Epithelial cell of proximal tubule (primary cell): Measurements from ENCODE around the gene PSME2. TPM values are rescaled to one million over a fixed set of nuclear protein-coding genes. Genes with fewer than 3 reads are reported as not detected.

ENCODE experiments used
- DNase-seq: peaks from one replicate; pipeline ENCODE4 v3.0.0-alpha.2; 2011; ENCODE audit warnings: low read depth
- H3K4me3 ChIP-seq: 2 replicates; pipeline ENCODE4 v1.5.1; 2011; ENCODE audit warnings: low read depth, mild to moderate bottlenecking, low read length
- total RNA-seq: library from RNA; depleted of rRNA; stranded (reverse); fragments of >200 nt; gene quantifications from 2 replicates; pipeline ENCODE4 v1.2.3, GENCODE V29; 2015
- TF ChIP-seq, protein P1 (sequence below): conservative IDR thresholded peaks from 2 replicates; pipeline ENCODE4 v1.5.1; 2012; ENCODE audit warnings: low read depth, mild to moderate bottlenecking, low read length

Gene PSME2
- total RNA-seq, 1 donor from 2014 or later: 156 TPM

DNA sequence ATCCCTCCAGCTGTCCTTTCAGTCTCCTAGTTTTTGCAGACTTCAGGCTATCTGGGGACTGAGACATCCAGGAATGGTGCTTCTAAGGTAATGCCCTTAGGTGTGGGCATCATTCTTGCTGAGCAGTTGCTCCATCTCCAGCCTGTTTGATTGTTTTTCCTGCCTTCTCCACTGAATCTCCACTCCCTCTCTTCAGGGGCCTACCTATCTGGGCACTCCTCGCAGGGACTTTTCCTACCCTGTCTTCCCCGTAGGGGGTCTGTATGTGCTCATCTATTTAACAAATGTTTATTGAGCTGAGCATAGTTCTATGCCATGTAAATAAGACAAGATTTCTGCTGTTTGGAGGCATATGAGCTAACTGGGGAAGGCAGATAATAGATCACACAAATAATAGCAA, 13.4 kb downstream of the PSME2 start:
- no peak for DNase-seq
- TF ChIP-seq, protein P1, sequence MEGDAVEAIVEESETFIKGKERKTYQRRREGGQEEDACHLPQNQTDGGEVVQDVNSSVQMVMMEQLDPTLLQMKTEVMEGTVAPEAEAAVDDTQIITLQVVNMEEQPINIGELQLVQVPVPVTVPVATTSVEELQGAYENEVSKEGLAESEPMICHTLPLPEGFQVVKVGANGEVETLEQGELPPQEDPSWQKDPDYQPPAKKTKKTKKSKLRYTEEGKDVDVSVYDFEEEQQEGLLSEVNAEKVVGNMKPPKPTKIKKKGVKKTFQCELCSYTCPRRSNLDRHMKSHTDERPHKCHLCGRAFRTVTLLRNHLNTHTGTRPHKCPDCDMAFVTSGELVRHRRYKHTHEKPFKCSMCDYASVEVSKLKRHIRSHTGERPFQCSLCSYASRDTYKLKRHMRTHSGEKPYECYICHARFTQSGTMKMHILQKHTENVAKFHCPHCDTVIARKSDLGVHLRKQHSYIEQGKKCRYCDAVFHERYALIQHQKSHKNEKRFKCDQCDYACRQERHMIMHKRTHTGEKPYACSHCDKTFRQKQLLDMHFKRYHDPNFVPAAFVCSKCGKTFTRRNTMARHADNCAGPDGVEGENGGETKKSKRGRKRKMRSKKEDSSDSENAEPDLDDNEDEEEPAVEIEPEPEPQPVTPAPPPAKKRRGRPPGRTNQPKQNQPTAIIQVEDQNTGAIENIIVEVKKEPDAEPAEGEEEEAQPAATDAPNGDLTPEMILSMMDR: no peak
- no peak overlapping the region for H3K4me3 ChIP-seq

DNA sequence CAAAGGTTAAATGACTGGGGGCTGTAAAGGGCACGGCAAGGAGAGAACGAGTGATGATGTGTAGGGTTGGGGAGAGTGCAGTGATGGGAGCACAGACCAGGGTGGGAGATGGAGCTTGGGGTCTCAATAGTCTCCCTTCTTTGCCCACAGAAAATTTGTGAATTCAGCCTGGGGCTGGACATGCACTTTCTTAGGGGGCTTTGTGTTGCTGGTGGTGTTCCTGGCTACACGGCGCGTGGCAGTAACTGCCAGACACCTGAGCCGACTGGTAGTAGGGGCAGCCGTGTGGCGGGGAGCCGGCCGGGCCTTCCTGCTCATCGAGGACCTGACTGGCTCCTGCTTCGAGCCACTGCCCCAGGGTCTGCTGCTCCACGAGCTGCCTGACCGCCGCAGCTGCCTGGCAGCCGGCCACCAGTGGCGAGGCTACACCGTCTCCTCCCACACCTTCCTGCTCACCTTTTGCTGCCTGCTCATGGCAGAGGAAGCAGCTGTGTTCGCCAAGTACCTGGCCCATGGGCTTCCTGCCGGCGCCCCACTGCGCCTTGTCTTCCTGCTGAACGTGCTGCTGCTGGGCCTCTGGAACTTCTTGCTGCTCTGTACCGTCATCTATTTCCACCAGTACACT, 14.2 kb downstream of the PSME2 start:
- TF ChIP-seq, protein P1: no peak
- no peak for DNase-seq
- H3K4me3 ChIP-seq: no peak overlapping the region

DNA sequence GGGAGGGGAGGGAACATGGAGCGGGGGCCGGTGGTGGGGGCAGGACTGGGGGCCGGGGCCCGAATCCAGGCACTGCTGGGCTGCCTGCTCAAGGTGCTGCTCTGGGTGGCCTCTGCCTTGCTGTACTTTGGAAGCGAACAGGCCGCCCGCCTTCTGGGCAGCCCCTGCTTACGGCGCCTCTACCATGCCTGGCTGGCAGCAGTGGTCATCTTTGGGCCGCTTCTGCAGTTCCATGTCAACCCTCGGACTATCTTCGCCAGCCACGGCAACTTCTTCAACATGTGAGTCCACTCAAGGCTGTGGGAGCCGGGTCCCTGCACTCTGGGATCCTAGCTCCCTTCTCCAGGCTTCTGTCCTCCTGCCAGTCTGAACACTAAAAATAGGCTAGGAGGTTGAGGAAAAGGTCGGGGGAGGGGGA, 14.9 kb downstream of the PSME2 start:
- no peak overlapping the region for H3K4me3 ChIP-seq
- TF ChIP-seq, protein P1: no peak
- no peak for DNase-seq

DNA sequence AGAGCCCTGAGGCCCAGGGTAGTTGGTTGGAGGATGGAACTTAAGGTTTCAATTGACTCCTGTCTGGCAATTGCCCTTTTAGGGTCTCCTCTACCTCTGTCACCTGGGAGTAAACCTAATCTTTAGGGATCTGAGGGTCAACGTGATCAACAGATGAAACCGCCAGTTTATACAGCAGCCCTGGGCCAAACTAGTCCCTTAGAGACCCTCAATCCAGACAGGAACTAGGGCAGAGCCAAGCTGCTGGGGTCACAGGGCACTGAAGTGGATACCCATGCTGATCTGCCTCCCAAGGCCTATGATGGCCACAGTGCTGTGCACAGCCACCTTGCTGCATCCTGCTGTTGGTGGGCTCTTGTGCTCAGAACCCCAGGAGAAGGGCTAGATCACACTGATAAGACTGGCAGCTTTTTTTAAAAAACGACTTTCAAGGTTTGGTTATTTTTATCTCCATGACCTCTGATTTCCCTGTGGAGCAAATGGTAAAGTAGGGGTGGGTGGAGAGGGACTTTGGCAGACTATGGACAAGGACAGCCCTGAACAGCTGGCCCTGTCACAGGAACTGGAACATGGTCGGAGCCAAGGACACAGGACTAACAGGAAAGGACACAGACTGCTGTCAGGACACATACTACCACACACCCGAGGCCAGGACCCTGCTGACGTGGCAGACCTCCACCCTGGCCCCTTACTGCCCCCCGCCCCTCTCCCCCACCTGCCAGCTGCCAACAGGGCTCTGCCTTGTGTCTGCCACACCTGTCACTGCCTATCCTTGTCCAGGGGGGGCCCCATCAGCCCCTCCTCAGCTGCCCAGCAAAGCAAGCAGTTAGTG, 15.5 kb downstream of the PSME2 start:
- no peak overlapping the region for H3K4me3 ChIP-seq
- no peak for DNase-seq
- TF ChIP-seq, protein P1: no peak

DNA sequence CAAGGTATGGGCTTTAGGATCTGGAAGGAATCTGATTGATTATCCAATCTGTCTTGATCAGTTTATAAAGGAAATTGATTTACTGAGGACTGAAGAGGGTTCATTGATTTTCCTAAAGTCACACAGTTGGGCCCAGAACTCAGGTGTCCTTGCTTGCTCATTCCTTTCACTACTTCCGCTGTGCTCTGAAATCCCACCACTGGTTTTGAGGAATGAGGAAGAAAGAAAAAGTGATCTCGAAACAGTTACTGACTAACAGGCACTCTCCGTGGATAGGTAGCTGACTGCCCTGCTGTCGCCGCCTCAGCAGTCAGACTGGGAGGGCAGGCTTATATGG, 16.1 kb downstream of the PSME2 start, which contains the start of gene FITM1:
Gene FITM1, plus strand, starts transcription at position 280 of the 337 bp plus-strand sequence. CDS start 905 bp downstream, outside the sequence.
- H3K4me3 ChIP-seq: no peak within 1 kb of the TSS
- TF ChIP-seq, protein P1: no peak
- DNase-seq: no peak

DNA sequence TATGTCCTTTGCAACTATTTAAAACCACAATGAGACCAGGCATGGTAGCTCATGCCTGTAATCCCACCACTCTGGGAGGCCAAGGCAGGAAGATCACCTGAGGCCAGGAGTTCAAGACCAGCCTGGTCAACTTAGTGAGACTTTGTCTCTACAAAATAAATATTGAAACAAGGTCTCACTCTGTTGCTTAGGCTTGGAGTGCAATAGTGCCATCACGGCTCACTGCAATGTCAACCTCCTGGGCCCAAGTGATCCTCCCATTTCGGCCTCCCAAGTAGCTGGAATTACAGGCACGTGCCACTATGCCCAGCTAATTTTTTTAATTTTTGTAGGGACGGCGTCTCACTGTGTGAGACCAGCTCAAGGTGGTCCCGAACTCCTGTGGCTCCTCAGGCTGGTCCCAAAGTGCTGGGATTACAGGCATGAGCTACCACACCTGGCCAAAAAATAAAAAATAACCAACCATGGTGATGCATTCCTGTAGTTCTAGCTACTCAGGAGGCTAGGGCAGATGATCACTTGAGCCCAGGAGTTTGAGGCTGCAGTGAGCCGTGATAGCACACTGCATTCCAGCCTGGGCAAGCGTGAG, 16.9 kb downstream of the PSME2 start:
- no peak for DNase-seq
- H3K4me3 ChIP-seq: no peak overlapping the region
- TF ChIP-seq, protein P1: no peak

DNA sequence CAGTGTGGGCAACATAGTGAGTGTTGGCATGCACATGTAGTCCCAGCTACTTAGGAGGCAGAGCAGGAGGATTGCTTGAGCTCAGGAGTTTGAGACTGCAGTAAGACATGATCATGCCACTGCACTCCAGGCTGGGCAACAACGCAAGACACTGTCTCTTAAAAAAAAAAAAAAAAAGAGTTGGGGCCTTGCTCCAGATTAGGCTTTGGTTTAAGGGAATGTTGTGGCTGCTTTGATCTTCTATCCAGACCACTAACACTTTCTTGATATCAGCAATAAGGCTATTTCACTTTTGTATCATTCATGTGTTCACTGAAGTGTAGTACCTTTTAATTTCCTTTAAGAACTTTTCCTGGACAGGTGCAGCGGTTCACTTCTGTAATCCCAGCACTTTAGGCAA, 18.7 kb downstream of the PSME2 start:
- DNase-seq: no peak
- no peak overlapping the region for H3K4me3 ChIP-seq
- TF ChIP-seq, protein P1: no peak
